ENCODE data around the gene ETS1.

Gene ETS1

GRCh38 chr11:128592454-128592853, 5.1 kb upstream of the ETS1 start:
- DNase-seq = no peak

- no peak for DNase-seq
Observed at GRCh38 chr11:128590587-128590986, 3.2 kb upstream of the ETS1 start.

GRCh38 chr11:128589998-128590397, 2.6 kb upstream of the ETS1 start:
- DNase-seq = no peak

GRCh38 chr11:128588093-128588492, 735 bp upstream of the ETS1 start:
- DNase-seq = no peak

- DNase-seq = no peak
Observed at GRCh38 chr11:128586689-128587088, 669 bp downstream of the ETS1 start.

- no peak for DNase-seq
Observed at GRCh38 chr11:128585498-128586238, 1.7 kb downstream of the ETS1 start.

GRCh38 chr11:128584253-128584652, 3.1 kb downstream of the ETS1 start:
- DNase-seq = no peak

- no peak for DNase-seq
Observed at GRCh38 chr11:128582496-128583366, 4.6 kb downstream of the ETS1 start.

- no peak for DNase-seq
Observed at GRCh38 chr11:128581561-128582272, 5.6 kb downstream of the ETS1 start.

- no peak for DNase-seq
Observed at GRCh38 chr11:128580612-128581011, 6.7 kb downstream of the ETS1 start.

- DNase-seq = no peak
Observed at GRCh38 chr11:128579798-128580504, 7.4 kb downstream of the ETS1 start.

- DNase-seq = no peak
Observed at GRCh38 chr11:128576555-128576954, 10.8 kb downstream of the ETS1 start.

- no peak for DNase-seq
Observed at GRCh38 chr11:128575961-128576350, 11.4 kb downstream of the ETS1 start.

GRCh38 chr11:128575174-128575960, 12.0 kb downstream of the ETS1 start:
- DNase-seq = no peak

GRCh38 chr11:128574576-128575011, 12.8 kb downstream of the ETS1 start:
- DNase-seq = no peak

GRCh38 chr11:128573638-128574037, 13.7 kb downstream of the ETS1 start:
- DNase-seq = no peak

GRCh38 chr11:128572965-128573364, 14.4 kb downstream of the ETS1 start:
- DNase-seq = no peak

- DNase-seq = no peak
Observed at GRCh38 chr11:128570632-128571031, 16.7 kb downstream of the ETS1 start.

- DNase-seq = no peak
Observed at GRCh38 chr11:128569291-128569690, 18.1 kb downstream of the ETS1 start.

GRCh38 chr11:128568166-128568778, 19.1 kb downstream of the ETS1 start:
- DNase-seq = no peak

- no peak for DNase-seq
Observed at GRCh38 chr11:128567130-128567529, 20.2 kb downstream of the ETS1 start.
